GM12891 (cell line): ENCODE measurements around the gene ARHGAP18.

Experiments
- DNase-seq: peaks from one replicate; pipeline ENCODE4 v3.0.0; 2011; ENCODE audit warnings: low spot score; ENCODE audit not compliant: insufficient read length
- FAIRE-seq: peaks from 2 replicates; lab custom pipeline; 2011; peaks lifted over from hg19 to GRCh38; lab: Jason Lieb, UNC
- PAX5 ChIP-seq: IDR thresholded peaks from 2 replicates; pipeline ENCODE4 v1.6.1; 2011; ENCODE audit warnings: low read length, moderate library complexity, mild to moderate bottlenecking; ENCODE audit not compliant: insufficient read depth, severe bottlenecking
- POLR2A ChIP-seq: IDR thresholded peaks from 2 replicates; pipeline ENCODE4 v1.6.1; 2011; ENCODE audit warnings: low read depth, low read length, control low read depth
- POLR2AphosphoS5 ChIP-seq: IDR thresholded peaks from 2 replicates; pipeline ENCODE4 v1.6.1; 2011; ENCODE audit warnings: low read depth, low read length, control low read depth
- POU2F2 ChIP-seq: IDR thresholded peaks from 2 replicates; pipeline ENCODE4 v1.6.1; 2011; ENCODE audit warnings: low read depth, mild to moderate bottlenecking, control low read depth, low read length, moderate library complexity
- SPI1 ChIP-seq: IDR thresholded peaks from 2 replicates; pipeline ENCODE4 v1.6.1; 2011; ENCODE audit warnings: low read depth, low read length, control low read depth
- TAF1 ChIP-seq: IDR thresholded peaks from 2 replicates; pipeline ENCODE4 v1.6.1; 2011; ENCODE audit warnings: low read depth, low read length, control low read depth

The ARHGAP18 gene

GRCh38 chr6:129568015-129568414 is 142.0 kb downstream of the ARHGAP18 start:
- FAIRE-seq (no peak), DNase-seq (no peak)
- TF ChIP-seq PAX5 = no peak
- TF ChIP-seq SPI1 = no peak
- no peak for TF ChIP-seq POU2F2
- 0 out of 2 replicates have a peak, but pooled peaks have one; percentile 31 for TF ChIP-seq POLR2A
- TF ChIP-seq POLR2AphosphoS5 = peak; percentile 54; the same call in 1 of the 2 replicates

DNA sequence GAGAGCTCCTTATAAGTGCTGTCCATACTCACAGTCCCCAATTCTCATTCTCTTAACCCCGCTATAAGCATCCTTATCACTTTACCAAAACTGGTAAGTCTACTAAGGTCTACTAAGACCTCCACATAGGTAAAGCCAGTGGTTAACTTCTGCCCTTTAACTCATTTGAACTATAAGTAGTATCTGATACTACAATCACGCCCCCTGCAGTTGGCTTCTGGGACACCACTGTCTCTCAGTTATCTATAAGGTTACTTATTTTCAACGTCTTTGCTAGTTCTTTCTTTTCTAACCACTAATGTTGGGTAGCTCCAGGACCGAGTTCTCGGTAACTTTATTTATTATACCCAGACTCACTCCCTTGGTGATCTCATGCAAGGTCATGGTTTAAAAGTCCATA is 142.6 kb downstream of the ARHGAP18 start:
- TF ChIP-seq POLR2A = no peak
- TF ChIP-seq POU2F2 = no peak
- no peak for TF ChIP-seq TAF1
- TF ChIP-seq POLR2AphosphoS5 = no peak
- no peak for DNase-seq
- no peak for FAIRE-seq

DNA sequence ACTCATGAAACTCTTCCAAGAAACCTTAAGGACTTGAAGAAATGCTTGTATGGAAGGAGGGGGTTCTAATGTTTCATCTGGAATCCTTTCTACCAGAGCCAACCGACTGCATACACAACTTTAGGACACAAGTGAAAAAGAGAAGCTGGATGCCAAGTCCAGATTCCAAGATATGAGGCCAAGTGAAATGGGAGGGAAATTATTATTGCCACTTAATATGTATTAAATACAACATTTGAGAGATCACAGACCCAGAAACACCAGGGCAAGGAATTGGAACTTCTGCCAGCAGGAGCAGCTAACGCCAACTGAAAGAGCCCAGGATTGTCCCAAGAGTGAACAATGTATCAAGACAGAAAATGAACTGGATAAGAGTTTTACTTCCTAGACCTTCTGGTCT is 144.2 kb downstream of the ARHGAP18 start:
- TF ChIP-seq POLR2A (no peak), PAX5 (no peak), TAF1 (no peak), POLR2AphosphoS5 (no peak), POU2F2 (no peak), SPI1 (no peak)
- no peak for DNase-seq
- FAIRE-seq = no peak

DNA sequence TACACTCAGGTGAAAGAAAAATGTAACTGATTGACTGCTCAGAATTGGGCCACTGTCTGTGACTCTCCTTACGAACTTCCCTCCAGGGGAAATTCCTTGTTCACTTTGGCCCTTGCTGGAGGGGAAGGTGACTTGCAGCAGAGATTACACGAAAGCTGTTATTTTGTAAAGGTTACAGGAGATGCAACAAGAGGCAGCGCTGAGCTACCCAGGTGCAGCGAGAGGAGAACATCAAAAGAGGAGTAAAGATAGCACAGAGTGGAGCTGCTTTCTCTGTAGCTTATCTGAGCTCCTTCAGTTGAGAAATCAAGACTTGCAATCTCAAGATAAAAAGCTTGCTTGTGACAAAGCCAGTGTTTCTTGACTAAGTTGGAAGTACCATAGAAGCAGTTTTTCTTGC is 144.6 kb downstream of the ARHGAP18 start:
- TF ChIP-seq PAX5 (no peak), POLR2A (no peak), TAF1 (no peak), POLR2AphosphoS5 (no peak), POU2F2 (no peak), SPI1 (no peak)
- FAIRE-seq (no peak), DNase-seq (no peak)

GRCh38 chr6:129558248-129558647 is 151.7 kb downstream of the ARHGAP18 start:
- no peak for DNase-seq
- TF ChIP-seq POLR2AphosphoS5 = no peak
- FAIRE-seq = no peak

GRCh38 chr6:129555206-129555832 is 154.7 kb downstream of the ARHGAP18 start:
- TF ChIP-seq POLR2A = no peak
- TF ChIP-seq SPI1 = no peak
- no peak for TF ChIP-seq POU2F2
- no peak for TF ChIP-seq PAX5
- TF ChIP-seq POLR2AphosphoS5 = no peak
- no peak for TF ChIP-seq TAF1
- FAIRE-seq (no peak), DNase-seq (no peak)

DNA sequence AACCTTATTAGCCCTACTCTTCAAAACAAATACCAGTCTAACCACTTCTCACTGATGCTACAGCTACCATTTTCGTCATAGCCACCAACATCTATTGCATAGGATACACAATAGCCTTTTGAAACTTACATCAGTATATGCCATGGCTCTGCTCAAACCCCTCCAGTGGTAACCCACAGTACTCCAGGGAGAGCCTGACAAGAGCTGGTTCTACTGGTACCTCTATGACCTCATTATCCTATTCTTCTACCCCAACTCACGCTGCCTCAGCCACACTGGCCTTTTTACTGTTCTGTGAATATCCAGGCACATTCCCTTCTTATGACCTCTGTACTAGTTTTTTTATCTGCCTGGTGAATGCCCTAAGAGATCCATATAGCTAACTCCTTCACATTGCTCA is 157.6 kb downstream of the ARHGAP18 start:
- FAIRE-seq (no peak), DNase-seq (no peak)
- no peak for TF ChIP-seq TAF1
- no peak for TF ChIP-seq PAX5
- no peak for TF ChIP-seq SPI1
- no peak for TF ChIP-seq POLR2A
- no peak for TF ChIP-seq POLR2AphosphoS5
- no peak for TF ChIP-seq POU2F2

- TF ChIP-seq PAX5 (no peak), POU2F2 (no peak), SPI1 (no peak), TAF1 (no peak), POLR2A (no peak), POLR2AphosphoS5 (no peak)
- no peak for DNase-seq
- no peak for FAIRE-seq
Measured at GRCh38 chr6:129551486-129551885, 158.5 kb downstream of the ARHGAP18 start.

DNA sequence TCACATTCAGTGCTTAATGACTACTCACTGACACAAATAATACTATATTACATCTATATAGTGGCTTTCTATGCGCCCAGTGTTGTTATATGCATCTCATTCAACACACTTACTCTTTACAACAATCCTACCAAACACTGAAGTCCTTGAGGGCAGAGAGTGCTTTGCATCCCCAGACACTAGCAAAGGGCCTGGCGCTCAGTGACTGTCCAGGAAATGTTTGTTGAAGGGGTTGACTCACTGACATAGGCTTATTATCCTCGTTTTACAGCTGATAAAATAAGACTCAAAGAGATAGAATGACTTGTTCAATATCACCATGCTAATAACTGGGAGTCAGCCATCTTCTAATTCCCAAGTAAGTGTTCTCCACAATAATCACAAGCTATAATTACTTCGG is 163.3 kb downstream of the ARHGAP18 start:
- no peak for DNase-seq
- FAIRE-seq = no peak
- TF ChIP-seq POLR2AphosphoS5 = no peak
- no peak for TF ChIP-seq POU2F2
- no peak for TF ChIP-seq POLR2A
- TF ChIP-seq TAF1 = no peak
- TF ChIP-seq SPI1 = no peak
- no peak for TF ChIP-seq PAX5

DNA sequence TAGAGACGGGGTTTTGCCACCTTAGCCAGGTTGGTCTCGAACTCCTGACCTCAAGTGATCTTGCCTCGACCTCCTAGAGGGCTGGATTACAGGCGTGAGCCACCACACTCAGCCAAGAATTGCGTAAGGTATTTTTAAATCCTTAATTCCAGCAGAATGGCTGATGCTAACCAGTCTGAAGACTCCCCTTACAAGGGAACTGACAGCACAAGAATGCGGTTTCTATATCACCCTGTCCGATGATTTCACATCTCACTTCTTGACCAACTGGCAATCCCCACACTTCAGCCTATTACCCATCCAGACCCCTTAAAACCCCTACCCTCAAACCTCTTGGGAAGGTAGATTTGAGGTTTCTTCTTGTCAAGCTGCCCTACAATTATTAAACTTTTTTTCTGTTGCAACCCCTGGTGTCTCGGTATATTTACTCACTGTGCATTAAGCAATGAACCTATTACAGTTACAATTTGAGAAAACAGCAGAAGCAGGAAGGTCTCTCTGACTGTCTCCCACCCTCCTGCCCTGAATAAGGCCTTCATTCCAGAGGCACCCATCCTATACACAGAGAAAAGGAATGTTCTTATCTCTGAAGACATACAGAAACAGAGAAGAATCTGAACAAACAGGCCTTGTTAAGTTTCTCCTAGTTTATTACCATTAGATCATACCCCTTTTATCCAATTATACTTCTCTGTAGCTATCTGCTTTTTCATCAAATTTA is 164.9 kb downstream of the ARHGAP18 start:
- FAIRE-seq = no peak
- TF ChIP-seq POLR2AphosphoS5 = no peak
- TF ChIP-seq TAF1 = no peak
- TF ChIP-seq PAX5 = no peak
- no peak for TF ChIP-seq POLR2A
- no peak for DNase-seq
